T-helper 2 cell treated with Interferon-gamma antibody and Interleukin-4, amounts not matched to agents 100 ng/mL and 5 ng/mL, for 36 hours (primary cell): ENCODE measurements around the gene GPRC5C. TPM values are rescaled to one million over a fixed set of nuclear protein-coding genes. Genes with fewer than 3 reads are reported as not detected.
"Not testable (repeated sequence)": the region's sequence is repeated elsewhere in the genome, so short reads cannot be mapped to it uniquely, and the experiment has no call there.

ENCODE experiments used
- intact Hi-C: fragments of 100-400 bp; cut with micrococcal nuclease; formaldehyde crosslinking; loops from one replicate; pipeline ENCODE4 v1.15.1; 2023
- total RNA-seq: library from RNA; stranded (reverse); gene quantifications from 2 replicates; pipeline ENCODE4 v1.2.3, GENCODE V29; 2022

Gene GPRC5C
- total RNA-seq, 1 donor from 2014 or later, result not detected

GRCh38 chr17:74466828-74467184, 34.9 kb downstream of the GPRC5C start:
- intact Hi-C loops, result loop anchor here (5.0 kb wide), 1 partner anchor 685 kb away; the partner anchor contains the start of gene JPT1

DNA sequence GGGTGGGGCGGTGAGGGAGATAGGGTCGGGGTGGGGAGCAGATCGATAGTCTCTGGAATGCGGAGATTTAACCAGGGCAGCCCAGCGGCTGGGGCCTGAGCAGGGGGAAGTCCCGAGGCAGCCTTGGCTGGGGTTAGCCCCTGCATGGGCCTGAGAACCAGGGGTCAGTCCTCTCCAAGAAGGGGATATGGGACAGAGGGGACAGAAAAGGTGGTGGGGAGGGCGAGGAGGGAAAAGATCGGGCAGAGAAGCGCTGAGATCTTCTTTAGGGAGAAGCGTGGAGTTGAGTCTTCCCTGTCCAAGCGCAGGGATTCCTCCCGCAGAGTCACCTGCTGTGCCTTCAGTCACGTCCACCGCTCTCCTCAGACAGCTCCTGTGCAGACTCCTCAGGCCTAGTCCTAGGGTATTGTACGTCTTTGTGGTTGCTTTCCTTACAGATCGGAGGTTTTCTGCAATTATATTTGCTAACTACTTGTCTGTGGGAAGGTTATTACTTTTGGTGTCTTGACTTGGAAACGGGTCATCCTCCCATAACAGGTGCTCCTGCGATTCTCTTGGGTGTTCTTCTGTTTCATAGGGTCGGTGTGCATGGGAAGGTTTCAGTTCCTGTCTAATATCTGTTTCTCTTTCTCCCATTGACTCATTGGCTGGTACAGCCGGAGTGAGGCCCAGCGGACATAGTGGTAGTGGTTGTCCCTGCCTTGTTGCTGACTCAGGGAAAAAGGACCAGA, 35.5 kb downstream of the GPRC5C start:
- intact Hi-C loops, result loop anchor here (5.0 kb wide), 1 partner anchor 685 kb away; the partner anchor contains the start of gene JPT1

DNA sequence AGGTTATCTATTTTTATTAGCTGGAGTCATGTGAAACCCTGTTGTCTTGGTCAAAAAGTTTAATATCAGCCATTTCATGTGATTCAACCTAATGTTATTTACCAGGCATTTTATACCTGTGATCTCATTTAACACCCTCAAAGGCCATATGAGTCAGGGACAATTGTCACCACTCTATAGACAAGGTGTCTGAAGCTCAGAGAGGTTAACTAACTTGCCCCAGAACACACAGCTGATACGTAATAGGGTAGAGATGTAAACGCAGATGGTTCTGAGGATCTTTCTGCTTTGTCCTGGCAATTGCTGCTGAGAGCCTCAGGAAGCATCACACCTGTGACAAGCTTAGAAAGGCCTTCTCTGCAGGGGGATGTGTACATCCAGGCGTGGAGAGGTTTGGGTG, 39.5 kb downstream of the GPRC5C start:
- intact Hi-C loops, result no loop called here

DNA sequence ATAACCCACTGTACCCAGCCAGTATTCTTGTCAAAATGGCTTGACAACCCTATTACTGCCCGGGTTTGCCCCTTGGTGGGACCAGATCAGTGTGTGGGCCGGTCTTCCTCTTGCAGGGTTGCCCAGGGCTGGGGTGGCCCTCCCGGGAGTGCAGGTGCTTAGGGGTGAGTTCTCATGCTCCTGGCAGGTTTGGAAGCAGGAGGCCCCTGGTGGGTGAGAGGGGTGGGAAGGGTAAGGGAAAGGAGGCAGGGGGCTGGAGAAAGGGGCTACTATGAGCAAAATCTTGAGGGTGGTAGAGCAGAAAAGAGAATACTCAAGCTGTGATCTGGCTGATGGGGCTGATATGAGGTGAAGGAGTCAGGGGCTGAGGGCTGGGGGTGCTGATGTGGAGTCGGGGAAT, 41.0 kb downstream of the GPRC5C start:
- intact Hi-C loops, result no loop called here

DNA sequence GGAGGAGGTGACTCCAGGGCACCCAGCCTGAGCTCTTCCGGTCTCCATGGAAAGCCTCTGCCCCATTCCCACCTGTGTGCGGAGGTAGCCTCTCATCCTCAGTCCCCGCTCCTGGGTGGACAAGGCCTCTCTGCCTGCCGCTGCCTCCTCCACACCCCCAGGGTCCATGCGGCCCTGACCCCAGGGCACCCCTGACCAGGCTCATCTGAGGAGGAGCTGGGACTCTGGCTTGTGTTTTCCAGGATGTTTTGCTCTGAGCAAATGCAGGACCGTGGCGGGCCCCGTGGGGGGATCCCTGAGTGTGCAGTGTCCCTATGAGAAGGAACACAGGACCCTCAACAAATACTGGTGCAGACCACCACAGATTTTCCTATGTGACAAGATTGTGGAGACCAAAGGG, 41.4 kb downstream of the GPRC5C start:
- intact Hi-C loops, result no loop called here

- intact Hi-C loops, result no loop called here
Measured at GRCh38 chr17:74474043-74474792, 42.3 kb downstream of the GPRC5C start.

DNA sequence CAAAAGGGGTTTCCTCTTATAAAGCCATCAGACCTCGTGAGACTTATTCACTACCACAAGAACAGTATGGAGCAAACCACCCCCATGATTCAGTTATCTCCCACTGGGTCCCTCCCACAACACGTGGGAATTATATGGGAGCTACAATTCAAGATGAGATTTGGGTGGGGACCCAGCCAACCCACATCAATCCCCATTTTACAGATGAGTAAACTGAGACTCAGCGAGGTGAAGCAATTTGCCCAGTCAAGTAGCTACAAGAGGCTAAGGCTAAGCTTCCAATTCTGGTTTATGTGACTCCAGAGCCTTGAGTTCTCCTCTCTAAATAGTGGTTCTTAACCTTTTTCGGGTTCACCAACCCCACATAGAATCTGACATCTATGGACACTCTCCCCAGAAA, 43.3 kb downstream of the GPRC5C start:
- intact Hi-C loops, result no loop called here

DNA sequence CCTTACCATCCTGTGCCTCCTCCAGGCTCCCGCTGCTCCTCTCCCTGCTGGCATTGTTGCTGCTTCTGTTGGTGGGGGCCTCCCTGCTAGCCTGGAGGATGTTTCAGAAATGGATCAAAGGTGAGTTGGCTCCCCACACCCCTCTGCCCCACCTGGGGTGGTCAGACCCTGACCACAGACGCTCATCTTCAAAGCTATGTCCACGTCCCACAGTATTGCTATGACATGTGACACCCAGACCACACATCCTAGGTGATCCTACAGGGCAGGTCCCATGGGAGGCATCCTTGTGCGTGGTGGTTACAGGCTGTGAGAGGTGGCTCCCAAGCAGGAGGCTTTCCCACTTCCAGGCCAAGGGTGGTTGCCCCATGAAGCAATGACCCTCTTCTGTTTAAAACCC, 45.5 kb downstream of the GPRC5C start:
- intact Hi-C loops, result no loop called here

DNA sequence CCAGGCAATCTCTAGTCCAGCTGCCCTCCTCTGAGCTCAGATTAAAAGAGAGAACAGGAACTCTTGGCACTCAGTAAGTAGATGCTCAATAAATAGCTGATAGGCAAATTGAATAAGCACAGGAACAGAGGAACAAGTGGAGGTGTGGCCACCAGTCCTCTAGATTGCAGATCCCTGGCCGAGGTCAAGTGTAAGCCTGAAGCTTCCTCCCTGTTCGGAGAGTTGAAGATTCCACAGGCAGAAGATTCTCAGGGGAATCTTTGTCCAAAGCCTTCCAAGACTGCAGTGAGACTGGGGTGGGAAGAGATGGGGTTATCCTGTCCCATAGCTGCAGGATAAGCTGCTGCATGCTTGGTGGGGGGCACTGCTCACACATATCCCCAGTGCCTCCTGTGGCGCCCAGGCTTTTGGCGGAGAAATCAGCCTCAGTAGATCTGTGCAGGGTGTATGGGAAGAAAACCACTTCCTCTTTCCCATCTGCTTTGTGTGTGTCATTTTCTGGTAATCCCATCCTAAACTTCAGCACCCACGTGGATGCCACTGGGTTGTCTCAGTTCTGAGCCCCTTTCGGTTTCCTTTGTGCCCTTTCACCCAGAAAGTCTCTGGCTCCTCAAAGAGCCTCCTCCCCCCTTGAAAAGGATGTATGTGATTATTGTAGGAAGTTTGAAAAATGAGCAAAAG, 46.7 kb downstream of the GPRC5C start:
- intact Hi-C loops, result no loop called here

GRCh38 chr17:74480290-74480689, 48.4 kb downstream of the GPRC5C start:
- intact Hi-C loops, result no loop called here

- intact Hi-C loops, result no loop called here
Measured at GRCh38 chr17:74481621-74482020, 49.7 kb downstream of the GPRC5C start.

DNA sequence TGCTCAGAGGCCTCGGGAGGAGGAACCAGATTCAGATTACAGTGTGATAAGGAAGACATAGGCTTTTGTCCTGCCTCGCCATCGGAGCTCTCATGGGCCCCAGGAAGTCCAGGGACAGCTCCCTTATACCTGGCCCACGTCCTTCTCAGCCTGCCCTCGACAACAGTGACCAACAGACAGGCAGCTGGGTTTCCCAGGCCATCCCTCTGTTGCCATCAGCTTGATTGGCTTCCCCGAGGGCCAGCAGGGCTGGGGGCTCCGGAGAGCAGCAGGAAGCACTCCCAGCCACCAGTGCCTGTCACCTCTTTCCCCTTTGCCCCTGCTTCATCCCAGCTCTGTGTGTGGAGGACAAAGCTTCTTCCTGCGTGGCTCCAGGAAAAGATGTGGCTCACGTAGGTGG, 52.2 kb downstream of the GPRC5C start:
- intact Hi-C loops, result no loop called here

DNA sequence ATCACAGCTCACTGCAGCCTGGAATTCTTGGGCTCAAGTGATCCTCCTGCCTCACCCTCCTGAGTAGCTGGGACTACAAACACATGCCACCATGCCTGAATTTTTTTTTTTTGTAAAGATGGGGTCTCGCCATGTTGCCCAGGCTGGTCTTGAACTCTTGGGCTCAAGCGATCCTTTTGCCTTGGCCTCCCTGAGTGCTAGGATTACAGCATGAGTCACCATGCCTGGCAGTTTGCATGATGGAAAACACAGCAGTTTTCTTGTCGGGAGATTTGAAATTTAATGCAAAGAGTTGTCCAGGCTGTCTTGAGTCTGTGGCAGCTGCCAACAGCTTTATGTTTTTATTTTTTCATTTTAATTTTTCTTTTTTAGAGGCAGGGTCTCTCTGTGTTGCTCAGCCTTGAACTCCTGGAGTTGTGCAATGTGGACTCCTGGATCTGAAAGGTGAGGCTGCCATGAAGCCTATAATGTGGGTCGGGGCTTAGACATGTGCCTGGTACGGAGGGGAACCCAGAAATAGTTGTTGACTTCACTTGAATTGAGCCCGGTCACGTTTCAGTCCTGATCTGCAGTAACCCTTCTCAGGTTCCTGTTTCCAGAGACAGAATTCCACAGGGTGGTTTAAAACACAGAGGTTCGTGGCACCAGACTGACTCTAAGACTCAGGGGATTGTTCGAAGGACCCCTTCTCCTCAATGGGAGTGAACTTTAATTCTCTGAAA, 53.3 kb downstream of the GPRC5C start:
- intact Hi-C loops, result no loop called here

GRCh38 chr17:74485841-74486240, 54.0 kb downstream of the GPRC5C start:
- intact Hi-C loops, result no loop called here

GRCh38 chr17:74488276-74488675, 56.4 kb downstream of the GPRC5C start:
- intact Hi-C loops, result not testable (repeated sequence)

GRCh38 chr17:74490716-74491115, 58.8 kb downstream of the GPRC5C start:
- intact Hi-C loops, result loop anchor here (10.0 kb wide), 1 partner anchor 56 kb away; the partner anchor contains the start of gene GPRC5C

GRCh38 chr17:74491626-74492025, 59.7 kb downstream of the GPRC5C start:
- intact Hi-C loops, result loop anchor here (10.0 kb wide), 1 partner anchor 57 kb away; the partner anchor contains the start of gene GPRC5C

DNA sequence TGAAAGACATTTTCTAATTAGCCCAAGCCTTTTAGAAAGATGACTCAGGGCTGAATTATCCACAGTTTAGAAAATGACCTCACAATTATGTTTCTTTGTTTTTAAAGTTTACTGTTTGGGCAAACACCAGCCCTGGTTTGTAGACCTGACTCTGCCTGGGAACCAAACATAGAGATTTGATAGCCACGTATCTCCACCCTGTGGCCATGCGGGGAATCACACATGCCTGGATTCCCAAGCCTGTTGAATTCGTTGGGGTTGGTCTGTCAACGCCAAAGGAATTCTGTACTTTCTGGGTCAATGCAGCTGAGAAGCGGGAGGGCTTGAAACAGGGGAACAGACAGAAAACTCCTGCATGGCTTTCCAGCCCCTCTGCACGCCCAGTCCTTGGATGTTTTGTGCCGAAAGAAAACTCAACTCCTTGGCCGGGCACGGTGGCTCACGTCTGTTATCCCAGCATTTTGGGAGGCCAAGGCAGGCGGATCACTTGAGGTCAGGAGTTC, 61.5 kb downstream of the GPRC5C start:
- intact Hi-C loops, result loop anchor here (1.0 to 10.0 kb wide), 3 partner anchors 36 to 114 kb away; partner anchors contain the start of gene GPRC5C
